Islet precursor cell (in vitro differentiated cells): ENCODE results near the gene CFHR4.
"Not testable (repeated sequence)": the region's sequence is repeated elsewhere in the genome, so short reads cannot be mapped to it uniquely, and the experiment has no call there.

ENCODE experiments used
- DNase-seq: peaks from one replicate; pipeline ENCODE4 v3.0.0-alpha.2; 2018

CFHR4 gene

GRCh38 chr1:196943568-196943967 lies 55.7 kb downstream of the CFHR4 start, which contains the start of gene CFHR2:
Gene CFHR2 (plus strand): TSS chr1:196943738. CDS start chr1:196943881, 143 bp downstream.
- not testable (repeated sequence) for DNase-seq

GRCh38 chr1:196951711-196952394 lies 64.0 kb downstream of the CFHR4 start:
- DNase-seq = no peak

GRCh38 chr1:196954778-196955177 lies 66.9 kb downstream of the CFHR4 start:
- no peak for DNase-seq

GRCh38 chr1:196955926-196956325 lies 68.1 kb downstream of the CFHR4 start:
- no peak for DNase-seq

- no peak for DNase-seq
Observed at GRCh38 chr1:196960854-196961253, 73.0 kb downstream of the CFHR4 start.
